ENCODE results near the gene PRKCE.

DNA sequence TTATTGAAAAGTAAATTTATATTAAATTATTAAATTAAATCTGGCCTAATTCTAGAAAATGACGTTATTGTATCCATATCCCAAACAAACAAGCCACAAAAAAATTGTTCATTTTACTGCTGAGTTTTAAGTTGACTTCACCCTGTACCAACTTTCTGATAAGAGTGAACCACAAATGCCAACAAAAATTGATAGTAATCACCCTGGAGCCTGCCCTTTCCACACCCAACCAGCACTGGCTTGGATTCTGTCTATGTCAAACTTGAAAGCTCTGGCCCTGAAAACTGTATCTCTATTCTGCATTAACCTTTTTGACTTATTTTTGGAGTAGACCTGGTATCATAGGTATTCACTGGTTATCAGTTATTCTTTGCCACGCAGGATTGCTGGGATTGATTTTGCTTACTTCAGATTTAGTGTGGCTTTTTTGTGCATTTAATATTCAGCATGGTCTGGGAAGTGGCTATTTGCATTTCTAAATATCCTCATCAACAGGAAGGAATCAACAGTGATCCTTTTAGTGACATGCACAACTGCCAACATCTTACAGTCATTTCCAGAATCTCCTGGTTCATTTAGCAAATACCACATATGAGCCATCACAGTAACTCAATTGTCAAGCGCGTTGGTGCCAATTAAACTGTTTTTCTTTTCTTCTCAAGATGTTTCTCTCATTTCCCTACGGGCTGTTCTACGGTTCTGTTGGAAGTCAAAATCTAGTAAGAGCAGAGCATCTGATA is 29.0 kb upstream of the PRKCE start:
- TF ChIP-seq ZNF274 (IDR thresholded peaks at IDR 0.05; ENCODE audit: low read depth, low read length) (no peak), YY1 (IDR thresholded peaks at IDR 0.05; ENCODE audit: insufficient read depth, insufficient read length) (no peak), SUZ12 (IDR thresholded peaks at IDR 0.05; ENCODE audit: extremely low read depth, insufficient read depth, insufficient read length) (no peak)

Data from NT2/D1 (cell line).